ENCODE measurements around the gene NFKBIA. TPM values are rescaled to one million over a fixed set of nuclear protein-coding genes. Genes with fewer than 3 reads are reported as not detected.

The NFKBIA gene
- total and polyA plus RNA-seq, 5 experiments from 2014 or later = 194 to 328 (median 199) TPM

GRCh38 chr14:35420036-35420811 lies 15.7 kb upstream of the NFKBIA start:
- peaks cover 22 to 38% (median 33%) of the 10 kb centered on the region in 4 donors for H3K4me1 Mint-ChIP-seq
- no peaks in the 10 kb centered on the region for H3K36me3 Mint-ChIP-seq
- POLR2A ChIA-PET = interaction anchor here (0.6 to 2.2 kb wide), 3 partner anchors 15 to 91 kb away, joined by 3 to 8 read pairs (median 4); partner anchors contain the start of gene NFKBIA

GRCh38 chr14:35419429-35419841 lies 14.9 kb upstream of the NFKBIA start:
- POLR2A ChIA-PET = interaction anchor here (0.6 to 2.2 kb wide), 3 partner anchors 14 to 911 kb away, joined by 3 to 8 read pairs (median 4); partner anchors contain the start of gene NFKBIA

More at GRCh38 chr14:35420036-35420811, 15.7 kb upstream of the NFKBIA start:
- H3K4me3 Mint-ChIP-seq = no peak overlapping the region
- H3K27ac Mint-ChIP-seq = peak overlapping the region in 1 of 10 donors; percentile 59
- ATAC-seq (no peak), DNase-seq (no peak)
- no peaks in the 10 kb centered on the region for H3K9me3 Mint-ChIP-seq
- peaks cover 0 to 2% (median 0%) of the 10 kb centered on the region in 5 donors for H3K27me3 Mint-ChIP-seq

DNA sequence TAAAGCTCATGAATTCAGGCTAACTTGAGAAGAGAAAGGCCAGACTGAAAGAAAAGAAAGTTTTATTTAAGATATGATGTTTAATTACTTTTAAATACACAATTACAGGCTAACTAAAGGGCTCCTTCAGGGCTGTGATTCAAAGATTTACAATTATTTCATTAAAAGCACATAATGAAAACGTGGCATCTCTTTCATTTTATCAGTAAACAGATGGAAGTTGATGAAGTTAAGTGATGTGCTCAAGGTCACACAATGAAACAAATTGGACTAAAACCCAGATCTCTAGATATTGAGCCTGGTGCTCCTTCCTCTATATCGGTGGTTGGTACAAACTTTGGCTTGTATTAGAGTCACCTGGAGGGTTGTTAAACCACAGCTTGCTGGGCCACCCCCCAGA lies 13.5 kb upstream of the NFKBIA start:
- H3K4me3 Mint-ChIP-seq = no peak overlapping the region
- H3K4me1 Mint-ChIP-seq = peaks cover 31 to 49% (median 46%) of the 10 kb centered on the region in 4 donors
- ATAC-seq (no peak), DNase-seq (no peak)
- H3K27me3 Mint-ChIP-seq = peaks cover 0 to 2% (median 0%) of the 10 kb centered on the region in 5 donors
- POLR2A ChIA-PET = no interaction called here
- no peaks in the 10 kb centered on the region for H3K36me3 Mint-ChIP-seq
- peak overlapping the region in 6 of 10 donors; percentile 39 to 97 (median 89) for H3K27ac Mint-ChIP-seq
- no peaks in the 10 kb centered on the region for H3K9me3 Mint-ChIP-seq

More at GRCh38 chr14:35419429-35419841, 14.9 kb upstream of the NFKBIA start:
- DNase-seq (no peak), ATAC-seq (no peak)
- Mint-ChIP-seq H3K27me3 (peaks cover 0 to 2% (median 0%) of the 10 kb centered on the region in 5 donors), H3K27ac (peak overlapping the region in 2 of 10 donors; percentile 60 to 72), H3K36me3 (no peaks in the 10 kb centered on the region), H3K9me3 (no peaks in the 10 kb centered on the region), H3K4me3 (no peak overlapping the region), H3K4me1 (peaks cover 27 to 42% (median 40%) of the 10 kb centered on the region in 4 donors)

DNA sequence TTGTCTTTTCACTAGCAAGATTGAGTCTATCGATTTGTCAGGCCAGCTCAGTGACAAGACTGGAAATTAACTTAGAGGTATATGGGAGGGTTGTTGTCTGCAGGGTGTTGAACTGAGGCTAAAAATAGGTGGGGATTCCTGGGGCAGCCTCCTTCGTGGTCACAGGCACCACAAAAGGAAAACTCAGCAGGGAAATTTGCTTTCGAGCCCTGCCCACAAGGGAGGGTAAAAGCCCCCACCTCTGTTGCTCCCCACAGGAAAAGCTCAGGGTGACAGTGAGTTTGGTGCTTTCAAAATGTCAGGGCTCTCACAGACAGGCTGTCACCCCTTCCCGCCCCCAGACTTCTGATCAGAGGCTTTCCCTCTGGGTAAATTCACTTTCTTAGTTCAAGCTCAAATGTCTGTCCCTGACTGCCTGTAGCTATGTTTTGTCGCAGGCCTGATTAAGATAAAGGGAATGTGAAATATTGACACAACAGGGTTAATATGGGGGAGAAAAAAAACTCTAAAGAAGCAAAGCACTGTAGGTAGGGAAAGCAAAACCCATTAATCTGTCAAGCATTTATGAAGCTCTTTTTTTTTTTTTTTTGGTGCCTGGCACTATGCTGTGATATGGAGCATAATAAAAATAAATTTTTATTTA lies 11.7 kb upstream of the NFKBIA start:
- H3K4me3 Mint-ChIP-seq = peak overlapping the region; percentile 36 to 80 (median 72)
- no peaks in the 10 kb centered on the region for H3K36me3 Mint-ChIP-seq
- peak overlapping the region; percentile 85 to 97 (median 94) for H3K27ac Mint-ChIP-seq
- H3K4me1 Mint-ChIP-seq = peaks cover 32 to 47% (median 42%) of the 10 kb centered on the region in 4 donors
- peak; percentile 58 to 70 for ATAC-seq
- H3K9me3 Mint-ChIP-seq = no peaks in the 10 kb centered on the region
- no peaks in the 10 kb centered on the region for H3K27me3 Mint-ChIP-seq
- DNase-seq = peak in 8 of 10 donors; percentile 15 to 73 (median 37)
- POLR2A ChIA-PET = interaction anchor here (0.5 to 2.8 kb wide), 11 partner anchors 12 to 370 kb away, joined by 3 to 65 read pairs (median 3); partner anchors contain the start of genes FAM177A1, NFKBIA, PPP2R3C and PRORP

GRCh38 chr14:35414365-35414764 lies 9.8 kb upstream of the NFKBIA start:
- DNase-seq = no peak
- POLR2A ChIA-PET = interaction anchor here (0.5 to 1.4 kb wide), 3 partner anchors 10 to 148 kb away, joined by 3 to 11 read pairs (median 4); partner anchors contain the start of gene NFKBIA
- Mint-ChIP-seq H3K4me3 (no peak overlapping the region), H3K27me3 (no peaks in the 10 kb centered on the region), H3K36me3 (no peaks in the 10 kb centered on the region), H3K27ac (peak overlapping the region in 3 of 10 donors; percentile 41 to 59 (median 42)), H3K4me1 (peaks cover 32 to 47% (median 42%) of the 10 kb centered on the region in 4 donors), H3K9me3 (no peaks in the 10 kb centered on the region)
- no peak for ATAC-seq

GRCh38 chr14:35412272-35413056 lies 7.9 kb upstream of the NFKBIA start:
- Mint-ChIP-seq H3K36me3 (no peaks in the 10 kb centered on the region), H3K27ac (peak overlapping the region in 4 of 10 donors; percentile 20 to 75 (median 36)), H3K4me1 (peaks cover 29 to 42% (median 35%) of the 10 kb centered on the region in 4 donors), H3K9me3 (no peaks in the 10 kb centered on the region), H3K27me3 (no peaks in the 10 kb centered on the region), H3K4me3 (no peak overlapping the region)
- DNase-seq (no peak), ATAC-seq (no peak)
- POLR2A ChIA-PET = interaction anchor here (0.6 to 1.6 kb wide), 6 partner anchors 9 to 429 kb away, joined by 3 to 5 read pairs (median 4); partner anchors contain the start of genes PPP2R3C and PRORP

GRCh38 chr14:35410858-35411257 lies 6.3 kb upstream of the NFKBIA start:
- H3K36me3 Mint-ChIP-seq = no peaks in the 10 kb centered on the region
- peak overlapping the region in 2 of 10 donors; percentile 34 to 78 for H3K27ac Mint-ChIP-seq

GRCh38 chr14:35409595-35409994 lies 5.0 kb upstream of the NFKBIA start:
- no peaks in the 10 kb centered on the region for H3K27me3 Mint-ChIP-seq
- no peaks in the 10 kb centered on the region for H3K9me3 Mint-ChIP-seq
- no peak overlapping the region for H3K4me3 Mint-ChIP-seq
- no peak for ATAC-seq
- DNase-seq = no peak
- no peak overlapping the region for H3K27ac Mint-ChIP-seq
- POLR2A ChIA-PET = interaction anchor here (0.6 kb wide), 2 partner anchors 80 to 118 kb away, joined by 3 to 5 read pairs; no protein-coding TSS in a partner anchor
- peaks cover 19 to 37% (median 32%) of the 10 kb centered on the region in 4 donors for H3K4me1 Mint-ChIP-seq
- H3K36me3 Mint-ChIP-seq = no peaks in the 10 kb centered on the region

More at GRCh38 chr14:35410858-35411257, 6.3 kb upstream of the NFKBIA start:
- POLR2A ChIA-PET = interaction anchor here (0.7 to 1.1 kb wide), 2 partner anchors 137 to 149 kb away, joined by 3 to 6 read pairs; no protein-coding TSS in a partner anchor
- no peak for ATAC-seq
- Mint-ChIP-seq H3K4me3 (no peak overlapping the region), H3K27me3 (no peaks in the 10 kb centered on the region), H3K4me1 (peaks cover 18 to 40% (median 32%) of the 10 kb centered on the region in 4 donors), H3K9me3 (no peaks in the 10 kb centered on the region)
- no peak for DNase-seq

DNA sequence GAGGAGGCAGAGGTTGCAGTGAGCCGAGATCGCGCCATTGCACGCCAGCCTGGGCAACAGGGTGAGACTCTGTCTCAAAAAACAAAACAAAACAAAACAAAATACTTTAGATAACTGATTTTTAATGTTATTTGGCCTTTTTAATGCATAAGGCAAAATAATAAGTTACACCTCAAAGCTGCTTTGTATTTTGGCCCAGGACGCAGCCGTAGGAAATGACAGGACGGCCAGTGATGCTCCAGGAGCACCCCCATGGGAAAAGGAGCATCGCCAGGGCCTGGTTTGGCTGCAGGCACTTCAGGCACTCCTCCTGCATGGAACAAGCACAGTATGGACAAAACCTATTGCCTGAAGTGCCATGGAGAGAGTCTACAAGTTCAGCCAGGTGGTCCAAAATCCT lies 3.5 kb upstream of the NFKBIA start:
- H3K4me1 Mint-ChIP-seq = peaks cover 19 to 35% (median 31%) of the 10 kb centered on the region in 4 donors
- H3K4me3 Mint-ChIP-seq = no peak overlapping the region
- no peaks in the 10 kb centered on the region for H3K9me3 Mint-ChIP-seq
- DNase-seq (no peak), ATAC-seq (no peak)
- POLR2A ChIA-PET = interaction anchor here (0.6 to 1.4 kb wide), 3 partner anchors 49 to 146 kb away, joined by 3 to 5 read pairs (median 3); partner anchors contain the start of gene PSMA6
- H3K36me3 Mint-ChIP-seq = peaks cover 0 to 7% (median 7%) of the 10 kb centered on the region in 3 donors
- no peak overlapping the region for H3K27ac Mint-ChIP-seq
- no peaks in the 10 kb centered on the region for H3K27me3 Mint-ChIP-seq

- Mint-ChIP-seq H3K9me3 (no peaks in the 10 kb centered on the region), H3K4me3 (no peak overlapping the region)
- POLR2A ChIA-PET = interaction anchor here (0.6 to 1.4 kb wide), 2 partner anchors 146 to 886 kb away, joined by 3 to 4 read pairs; no protein-coding TSS in a partner anchor
Measured at GRCh38 chr14:35407306-35407630, 2.7 kb upstream of the NFKBIA start.

DNA sequence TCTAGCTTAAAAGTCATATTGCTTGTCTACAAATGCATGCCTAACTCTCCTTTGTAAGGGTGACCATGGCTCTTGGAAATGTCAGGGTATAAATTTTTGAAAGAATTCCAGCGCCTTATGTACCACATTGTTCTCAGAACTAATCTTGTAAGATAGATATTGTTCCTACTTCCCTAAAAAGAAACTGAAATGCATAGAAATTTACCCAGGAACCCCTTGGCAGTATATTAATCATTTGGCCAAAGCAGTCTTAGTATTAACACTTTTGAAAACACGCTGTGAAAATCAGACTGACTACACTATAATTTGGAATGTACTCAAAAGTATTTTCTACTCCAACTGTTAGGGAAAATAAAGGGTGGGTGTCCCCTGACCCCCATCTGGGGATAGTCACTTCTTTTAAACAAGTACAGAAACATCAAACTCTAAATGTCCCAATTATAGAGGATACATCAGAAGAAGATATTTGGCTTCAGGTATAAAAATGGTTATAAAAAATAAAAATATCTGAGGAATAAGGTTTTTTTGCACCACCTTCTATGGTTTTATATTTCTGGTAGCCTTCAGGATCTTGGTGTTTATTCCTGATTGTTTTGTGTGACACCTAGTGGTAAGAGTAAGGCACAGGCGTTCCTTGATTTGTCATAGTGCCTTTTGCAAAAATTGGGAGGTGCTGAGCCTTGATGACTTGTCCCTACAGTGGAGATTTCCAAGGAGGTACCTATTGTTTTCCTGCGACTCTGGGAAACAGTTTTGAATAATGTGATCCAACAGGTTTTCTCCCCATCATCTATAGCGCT lies 2.2 kb upstream of the NFKBIA start:
- ATAC-seq (no peak), DNase-seq (peak in 3 of 10 donors; percentile 49 to 57 (median 53))
- no peaks in the 10 kb centered on the region for H3K27me3 Mint-ChIP-seq
- H3K27ac Mint-ChIP-seq = peak overlapping the region in 7 of 10 donors; percentile 32 to 100 (median 95)
- no peaks in the 10 kb centered on the region for H3K9me3 Mint-ChIP-seq
- H3K36me3 Mint-ChIP-seq = peaks cover 0 to 21% (median 19%) of the 10 kb centered on the region in 3 donors
- H3K4me3 Mint-ChIP-seq = peak overlapping the region in 4 of 10 donors; percentile 15 to 97 (median 92)
- H3K4me1 Mint-ChIP-seq = peaks cover 25 to 44% (median 42%) of the 10 kb centered on the region in 4 donors
- POLR2A ChIA-PET = interaction anchor here (0.6 to 6.3 kb wide), 6 partner anchors 10 to 886 kb away, joined by 3 to 162 read pairs (median 29); partner anchors contain the start of genes PPP2R3C, PRORP and PSMA6

More at GRCh38 chr14:35407306-35407630, 2.7 kb upstream of the NFKBIA start:
- Mint-ChIP-seq H3K27ac (peak overlapping the region in 1 of 10 donors; percentile 18), H3K27me3 (no peaks in the 10 kb centered on the region), H3K4me1 (peaks cover 22 to 39% (median 36%) of the 10 kb centered on the region in 4 donors), H3K36me3 (peaks cover 0 to 15% (median 14%) of the 10 kb centered on the region in 3 donors)
- no peak for DNase-seq
- no peak for ATAC-seq

Data from naive thymus-derived CD8-positive, alpha-beta T cell (primary cell).